GM10248 (cell line): ENCODE measurements around the gene CARNS1.
A peak's percentile ranks its signal among the peaks of the same experiment; 100 is the strongest.
"Not testable (repeated sequence)": the region's sequence is repeated elsewhere in the genome, so short reads cannot be mapped to it uniquely, and the experiment has no call there.

Experiments
- CTCF ChIA-PET: fragments of 300-600 bp; sonication (Branson Sonifier 250); formaldehyde crosslinking; extraction: SDS; loops from one replicate; lab custom pipeline; 2021; ENCODE audit warnings: antibody characterized with exemption; lab: Yijun Ruan, JAX
- POLR2A ChIA-PET: fragments of 350-650 bp; sonication (Branson Sonifier 250); formaldehyde crosslinking; extraction: SDS; loops from one replicate; lab custom pipeline; 2020; ENCODE audit warnings: antibody characterized with exemption; lab: Yijun Ruan, JAX
- DNase-seq: peaks from one replicate; pipeline ENCODE4 v3.0.0; 2012; ENCODE audit errors: extremely low spot score
- CTCF ChIP-seq: IDR thresholded peaks from 2 replicates; pipeline ENCODE4 v1.5.1; 2012; ENCODE audit warnings: mild to moderate bottlenecking, low read depth; ENCODE audit errors: extremely low read depth, missing control alignments, control extremely low read depth

Gene CARNS1

GRCh38 chr11:67397986-67398660 lies 17.4 kb upstream of the CARNS1 start:
- ChIA-PET POLR2A (no interaction called here), CTCF (interaction anchor here (42.5 kb wide), 1 partner anchor 31 kb away, joined by 1573 read pairs; the partner anchor contains the start of genes CLCF1 and POLD4)
- no peak for DNase-seq
- no peak for TF ChIP-seq CTCF

- POLR2A ChIA-PET: no interaction called here
- DNase-seq: no peak
- CTCF ChIA-PET: interaction anchor here (42.5 kb wide), 1 partner anchor 32 kb away, joined by 1573 read pairs; the partner anchor contains the start of genes CLCF1 and POLD4
- TF ChIP-seq CTCF: no peak
Observed at GRCh38 chr11:67398661-67399563, 16.6 kb upstream of the CARNS1 start.

- no peak for DNase-seq
- TF ChIP-seq CTCF: no peak
- ChIA-PET POLR2A (interaction anchor here (1.7 kb wide), 1 partner anchor 9 kb away, joined by 22 read pairs; the partner anchor contains the start of gene RAD9A), CTCF (interaction anchor here (1.2 to 42.5 kb wide), 20 partner anchors 8 to 215 kb away, joined by 3 to 1573 read pairs (median 8); partner anchors contain the start of genes AIP, CDK2AP2, CLCF1 and PITPNM1)
Observed at GRCh38 chr11:67400251-67400941, 15.1 kb upstream of the CARNS1 start.

- ChIA-PET CTCF (interaction anchor here (0.7 to 42.5 kb wide), 34 partner anchors 8 to 214 kb away, joined by 3 to 1573 read pairs (median 6); partner anchors contain the start of genes AIP, CDK2AP2, CLCF1 and PITPNM1), POLR2A (interaction anchor here (0.5 to 1.7 kb wide), 9 partner anchors 9 to 545 kb away, joined by 3 to 22 read pairs (median 4); partner anchors contain the start of genes POLD4 and RAD9A)
- TF ChIP-seq CTCF: no peak
- DNase-seq: no peak
Observed at GRCh38 chr11:67400942-67401494, 14.5 kb upstream of the CARNS1 start.

- peak; percentile 50 for TF ChIP-seq CTCF
- ChIA-PET POLR2A (interaction anchor here (0.5 to 1.7 kb wide), 13 partner anchors 10 to 546 kb away, joined by 3 to 22 read pairs (median 4); partner anchors contain the start of genes POLD4, PTPRCAP and RAD9A), CTCF (interaction anchor here (0.7 to 42.5 kb wide), 35 partner anchors 9 to 213 kb away, joined by 3 to 1573 read pairs (median 6); partner anchors contain the start of genes AIP, CDK2AP2, CLCF1 and PITPNM1)
- peak; percentile 99 for DNase-seq
Observed at GRCh38 chr11:67401495-67402191, 13.8 kb upstream of the CARNS1 start, which contains the start of gene PPP1CA. PPP1CA (minus strand) TSS chr11:67401858; CDS start chr11:67401782, 76 bp downstream.

- POLR2A ChIA-PET: interaction anchor here (0.5 to 1.7 kb wide), 10 partner anchors 11 to 410 kb away, joined by 3 to 22 read pairs (median 4); partner anchors contain the start of genes POLD4, PTPRCAP and RAD9A
- CTCF ChIA-PET: interaction anchor here (0.7 to 42.5 kb wide), 27 partner anchors 9 to 213 kb away, joined by 3 to 1573 read pairs (median 6); partner anchors contain the start of genes CLCF1, PITPNM1, POLD4 and PTPRCAP
- not testable (repeated sequence) for DNase-seq
Observed at GRCh38 chr11:67402192-67402839, 13.2 kb upstream of the CARNS1 start.

GRCh38 chr11:67403085-67403484 lies 12.4 kb upstream of the CARNS1 start:
- DNase-seq, POLR2A ChIA-PET: not testable (repeated sequence)
- CTCF ChIA-PET: interaction anchor here (1.0 to 42.5 kb wide), 7 partner anchors 8 to 86 kb away, joined by 3 to 1573 read pairs (median 22); partner anchors contain the start of genes CLCF1, POLD4 and TMEM134
